HL-60 (cell line): ENCODE measurements around the gene ZNF611.
"Not testable (repeated sequence)": the region's sequence is repeated elsewhere in the genome, so short reads cannot be mapped to it uniquely, and the experiment has no call there.

Experiments
- DNase-seq, 2 experiments: peaks; one replicate each; pipeline ENCODE4 v3.0.0-alpha.2; 2010 to 2020; ENCODE audit warnings: low read depth in 1 of 2, low spot score in 1 of 2
- H3K27ac ChIP-seq: fragments of 250-450 bp; sonication (Bioruptor Pico); replicated peaks from 2 replicates; pipeline ENCODE4 v1.5.1; 2020; ENCODE audit warnings: mild to moderate bottlenecking, moderate library complexity
- H3K27me3 ChIP-seq: fragments of 250-450 bp; sonication (Bioruptor Pico); 2 replicates; pipeline ENCODE4 v1.5.1; 2021; ENCODE audit warnings: mild to moderate bottlenecking, moderate library complexity; ENCODE audit not compliant: insufficient read depth, poor library complexity, severe bottlenecking
- H3K4me3 ChIP-seq: replicated peaks from 2 replicates; pipeline ENCODE4 v1.5.1; 2011; ENCODE audit warnings: mild to moderate bottlenecking, control low read depth, low read length; ENCODE audit not compliant: insufficient read depth
- GABPA ChIP-seq: IDR thresholded peaks from 2 replicates; pipeline ENCODE4 v1.6.1; 2012; ENCODE audit warnings: low read depth
- POLR2AphosphoS5 ChIP-seq: IDR thresholded peaks from 2 replicates; pipeline ENCODE4 v1.6.1; 2012; ENCODE audit warnings: low read depth
- REST ChIP-seq: IDR thresholded peaks from 2 replicates; pipeline ENCODE4 v1.6.1; 2012; ENCODE audit warnings: low read depth; ENCODE audit not compliant: insufficient replicate concordance
- SPI1 ChIP-seq: IDR thresholded peaks from 2 replicates; pipeline ENCODE4 v1.6.1; 2012; ENCODE audit warnings: low read depth, mild to moderate bottlenecking, borderline replicate concordance
- TF ChIP-seq, protein P1 (sequence below): IDR thresholded peaks from one replicate; pipeline ENCODE4 v1.5.1; 2011; ENCODE audit warnings: low read length, control low read depth, inconsistent platforms; ENCODE audit not compliant: insufficient read depth

ZNF611 gene

DNA sequence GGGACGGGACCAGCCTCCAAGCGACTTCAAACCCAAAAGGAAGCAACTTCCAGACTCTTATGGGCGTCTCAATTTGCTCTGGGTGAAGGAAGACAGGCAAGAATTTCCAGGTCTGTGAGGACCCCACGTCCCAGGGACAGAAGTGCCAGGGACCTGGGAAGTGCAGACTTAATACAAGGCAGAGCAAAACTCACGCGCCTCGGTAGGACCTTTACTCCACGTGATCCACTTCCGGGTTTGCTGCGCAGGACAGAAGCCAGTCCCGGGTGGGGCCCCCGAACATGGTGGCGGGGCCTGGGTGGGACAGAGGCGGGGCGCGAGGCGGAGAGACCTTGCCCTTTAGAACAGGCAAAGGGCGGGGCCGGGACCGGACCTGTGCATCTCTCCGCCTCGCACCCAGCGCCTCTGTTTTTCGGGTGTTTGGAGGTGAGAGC is 9.3 kb downstream of the ZNF611 start:
- TF ChIP-seq, protein P1, sequence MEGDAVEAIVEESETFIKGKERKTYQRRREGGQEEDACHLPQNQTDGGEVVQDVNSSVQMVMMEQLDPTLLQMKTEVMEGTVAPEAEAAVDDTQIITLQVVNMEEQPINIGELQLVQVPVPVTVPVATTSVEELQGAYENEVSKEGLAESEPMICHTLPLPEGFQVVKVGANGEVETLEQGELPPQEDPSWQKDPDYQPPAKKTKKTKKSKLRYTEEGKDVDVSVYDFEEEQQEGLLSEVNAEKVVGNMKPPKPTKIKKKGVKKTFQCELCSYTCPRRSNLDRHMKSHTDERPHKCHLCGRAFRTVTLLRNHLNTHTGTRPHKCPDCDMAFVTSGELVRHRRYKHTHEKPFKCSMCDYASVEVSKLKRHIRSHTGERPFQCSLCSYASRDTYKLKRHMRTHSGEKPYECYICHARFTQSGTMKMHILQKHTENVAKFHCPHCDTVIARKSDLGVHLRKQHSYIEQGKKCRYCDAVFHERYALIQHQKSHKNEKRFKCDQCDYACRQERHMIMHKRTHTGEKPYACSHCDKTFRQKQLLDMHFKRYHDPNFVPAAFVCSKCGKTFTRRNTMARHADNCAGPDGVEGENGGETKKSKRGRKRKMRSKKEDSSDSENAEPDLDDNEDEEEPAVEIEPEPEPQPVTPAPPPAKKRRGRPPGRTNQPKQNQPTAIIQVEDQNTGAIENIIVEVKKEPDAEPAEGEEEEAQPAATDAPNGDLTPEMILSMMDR, result no peak
- TF ChIP-seq GABPA (no peak), REST (no peak), POLR2AphosphoS5 (no peak), SPI1 (no peak)
- Histone ChIP-seq H3K27me3 (no peaks in the 10 kb centered on the region), H3K4me3 (no peak overlapping the region), H3K27ac (no peak overlapping the region)
- no peak for DNase-seq

DNA sequence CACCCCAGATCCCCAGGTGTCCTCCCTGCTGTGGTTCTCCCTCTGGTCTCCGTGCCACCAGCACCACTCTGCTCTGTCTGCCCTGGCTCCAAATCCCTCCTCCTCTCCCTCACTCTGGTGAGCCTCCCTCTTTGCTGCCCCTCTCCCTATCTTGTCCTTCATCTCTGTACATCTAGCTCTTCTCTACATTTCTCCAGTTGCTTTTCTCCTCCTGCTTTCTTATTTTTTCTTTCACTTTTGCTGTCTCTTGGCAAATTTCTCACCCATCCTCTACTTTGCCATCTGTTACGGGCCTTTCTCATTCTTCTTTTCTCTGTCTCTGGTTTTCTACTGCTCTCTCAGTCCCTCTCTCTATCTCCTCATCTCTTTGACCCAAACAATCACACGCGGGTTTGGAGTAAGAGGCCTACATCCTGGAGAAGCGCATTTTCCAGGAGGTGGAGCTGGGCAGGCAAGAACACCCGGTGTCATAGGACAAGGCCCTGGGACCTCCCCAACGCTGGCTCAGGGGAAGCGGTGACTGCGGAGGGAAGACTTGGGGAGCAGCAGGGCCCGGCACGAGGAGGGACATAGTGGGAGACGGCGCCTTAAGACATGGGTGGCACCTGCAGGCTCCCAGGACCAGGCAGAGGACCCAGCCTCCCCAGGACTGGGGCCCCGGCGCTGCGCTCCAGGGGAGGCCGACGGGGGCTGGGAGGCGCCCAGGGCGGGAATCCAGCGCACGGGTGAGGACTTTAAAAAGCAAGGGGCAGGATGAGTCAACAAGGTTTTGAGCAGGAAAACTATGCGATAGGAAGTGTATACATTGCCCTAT is 9.9 kb downstream of the ZNF611 start:
- H3K27me3 ChIP-seq, result no peaks in the 10 kb centered on the region
- TF ChIP-seq GABPA, result no peak
- no peak for TF ChIP-seq POLR2AphosphoS5
- TF ChIP-seq, protein P1, result no peak
- no peak for TF ChIP-seq SPI1
- no peak for TF ChIP-seq REST
- no peak overlapping the region for H3K27ac ChIP-seq
- H3K4me3 ChIP-seq, result no peak overlapping the region
- DNase-seq, result no peak

GRCh38 chr19:52723907-52724598 is 10.8 kb downstream of the ZNF611 start:
- not testable (repeated sequence) for H3K27me3 ChIP-seq, DNase-seq, H3K4me3 ChIP-seq, H3K27ac ChIP-seq

GRCh38 chr19:52722062-52723003 is 12.5 kb downstream of the ZNF611 start:
- Histone ChIP-seq H3K27me3 (no peaks in the 10 kb centered on the region), H3K4me3 (no peak overlapping the region), H3K27ac (no peak overlapping the region)
- no peak for DNase-seq
- TF ChIP-seq GABPA (no peak), POLR2AphosphoS5 (no peak), SPI1 (no peak), REST (no peak)
- TF ChIP-seq, protein P1, result no peak

- not testable (repeated sequence) for DNase-seq, H3K27ac ChIP-seq, H3K4me3 ChIP-seq, H3K27me3 ChIP-seq
Measured at GRCh38 chr19:52720541-52720940, 14.3 kb downstream of the ZNF611 start.
